ENCODE data around the gene UBE3C. TPM values are rescaled to one million over a fixed set of nuclear protein-coding genes. Genes with fewer than 3 reads are reported as not detected.

The UBE3C gene
- polyA plus RNA-seq, 3 donors = 39.5 to 46.5 (median 43.1) TPM

GRCh38 chr7:157300369-157300825 is 161.7 kb downstream of the UBE3C start:
- DNase-seq (ENCODE audit: extremely low read depth in 1 of 11, low read depth in 9 of 11, low spot score in 4 of 11) = no peak

GRCh38 chr7:157301610-157302120 is 162.9 kb downstream of the UBE3C start:
- DNase-seq (ENCODE audit: extremely low read depth in 1 of 11, low read depth in 9 of 11, low spot score in 4 of 11) = no peak

- no peak for DNase-seq (ENCODE audit: extremely low read depth in 1 of 11, low read depth in 9 of 11, low spot score in 4 of 11)
Measured at GRCh38 chr7:157306846-157307838, 168.4 kb downstream of the UBE3C start.

GRCh38 chr7:157309988-157310668 is 171.4 kb downstream of the UBE3C start:
- no peak for DNase-seq (ENCODE audit: extremely low read depth in 1 of 11, low read depth in 9 of 11, low spot score in 4 of 11)

GRCh38 chr7:157310676-157311185 is 172.0 kb downstream of the UBE3C start:
- DNase-seq (ENCODE audit: extremely low read depth in 1 of 11, low read depth in 9 of 11, low spot score in 4 of 11) = no peak

- DNase-seq (ENCODE audit: extremely low read depth in 1 of 11, low read depth in 9 of 11, low spot score in 4 of 11) = no peak
Measured at GRCh38 chr7:157312941-157313340, 174.2 kb downstream of the UBE3C start.

- DNase-seq (ENCODE audit: extremely low read depth in 1 of 11, low read depth in 9 of 11, low spot score in 4 of 11) = no peak
Measured at GRCh38 chr7:157313645-157314044, 174.9 kb downstream of the UBE3C start.

- no peak for DNase-seq (ENCODE audit: extremely low read depth in 1 of 11, low read depth in 9 of 11, low spot score in 4 of 11)
Measured at GRCh38 chr7:157318015-157318706, 179.4 kb downstream of the UBE3C start.

Other genes with a start within 250 kb of the UBE3C start
- gene LMBR1, start 245.7 kb upstream of the UBE3C start, polyA plus RNA-seq (ENCODE audit: insufficient read length in 3 of 3) = 10 to 100 TPM; 45.2 to 48.0 (median 45.4) TPM
- gene NOM1, start 189.2 kb upstream of the UBE3C start, polyA plus RNA-seq (ENCODE audit: insufficient read length in 3 of 3) = 10 to 100 TPM; 19.4 to 34.9 (median 22.2) TPM
- gene MNX1, start 128.3 kb upstream of the UBE3C start, polyA plus RNA-seq (ENCODE audit: insufficient read length in 3 of 3) = under 1 TPM in 2 of 3 donors, not detected in 1; 0.06 to 0.09 TPM
- 100 to 1,000 TPM; 152 to 157 (median 156) TPM for gene DNAJB6, start 198.1 kb downstream of the UBE3C start, polyA plus RNA-seq (ENCODE audit: insufficient read length in 3 of 3)